ENCODE results near the gene NPIPB9. TPM values are rescaled to one million over a fixed set of nuclear protein-coding genes. Genes with fewer than 3 reads are reported as not detected.
"Not testable (repeated sequence)": the region's sequence is repeated elsewhere in the genome, so short reads cannot be mapped to it uniquely, and the experiment has no call there.

Gene NPIPB9
- polyA plus RNA-seq (2014; cell fraction: cytosol; rRNA removed) = 0.33 TPM in 1 of 2 replicates, not detected in the other
- polyA plus RNA-seq (2014; cell fraction: nucleus; rRNA removed) = 0.58 and 2.0 TPM in 2 replicates

DNA sequence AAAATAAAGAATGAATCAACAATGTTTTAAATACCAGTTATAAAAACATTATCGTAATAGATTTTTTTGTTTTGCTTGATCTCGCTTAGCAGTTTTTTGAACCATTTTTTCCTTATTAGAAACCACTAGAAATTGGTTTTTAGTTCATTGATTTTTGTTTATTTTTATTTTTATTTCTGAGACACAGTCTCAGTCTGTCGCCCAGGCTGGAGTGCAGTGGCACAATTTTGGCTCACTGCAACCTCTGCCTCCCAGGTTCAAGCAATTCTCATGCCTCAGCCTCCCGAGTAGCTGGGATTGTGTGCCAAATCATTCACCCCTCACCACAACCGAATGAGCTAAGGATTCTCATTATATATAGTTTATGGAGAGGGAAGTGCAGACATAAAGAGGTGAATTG lies at the start of gene NPIPB9:
TSS of gene NPIPB9 (plus strand) at position 301 of the 400 bp plus-strand sequence.
- DNase-seq (ENCODE audit: low spot score) = not testable (repeated sequence)

DNA sequence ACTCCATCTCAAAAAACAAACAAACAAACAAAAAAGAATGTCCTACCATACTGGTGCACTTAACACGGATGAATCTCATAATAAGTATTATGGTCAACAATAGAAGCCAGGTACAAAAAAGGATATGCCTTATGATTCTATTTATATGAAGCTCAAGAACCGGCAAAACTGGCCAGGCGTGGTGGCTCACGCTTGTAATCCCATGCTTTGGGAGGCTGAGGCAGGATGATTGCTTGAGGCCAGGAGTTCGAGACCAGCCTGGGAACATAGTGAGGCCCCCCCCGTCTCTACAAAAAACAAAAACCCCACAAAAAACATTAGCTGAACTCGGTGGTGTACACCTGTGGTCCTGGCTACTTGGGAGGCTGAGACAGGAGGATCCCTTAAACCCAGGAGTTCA lies 47.3 kb upstream of the NPIPB9 start:
- not testable (repeated sequence) for DNase-seq (ENCODE audit: low spot score)

DNA sequence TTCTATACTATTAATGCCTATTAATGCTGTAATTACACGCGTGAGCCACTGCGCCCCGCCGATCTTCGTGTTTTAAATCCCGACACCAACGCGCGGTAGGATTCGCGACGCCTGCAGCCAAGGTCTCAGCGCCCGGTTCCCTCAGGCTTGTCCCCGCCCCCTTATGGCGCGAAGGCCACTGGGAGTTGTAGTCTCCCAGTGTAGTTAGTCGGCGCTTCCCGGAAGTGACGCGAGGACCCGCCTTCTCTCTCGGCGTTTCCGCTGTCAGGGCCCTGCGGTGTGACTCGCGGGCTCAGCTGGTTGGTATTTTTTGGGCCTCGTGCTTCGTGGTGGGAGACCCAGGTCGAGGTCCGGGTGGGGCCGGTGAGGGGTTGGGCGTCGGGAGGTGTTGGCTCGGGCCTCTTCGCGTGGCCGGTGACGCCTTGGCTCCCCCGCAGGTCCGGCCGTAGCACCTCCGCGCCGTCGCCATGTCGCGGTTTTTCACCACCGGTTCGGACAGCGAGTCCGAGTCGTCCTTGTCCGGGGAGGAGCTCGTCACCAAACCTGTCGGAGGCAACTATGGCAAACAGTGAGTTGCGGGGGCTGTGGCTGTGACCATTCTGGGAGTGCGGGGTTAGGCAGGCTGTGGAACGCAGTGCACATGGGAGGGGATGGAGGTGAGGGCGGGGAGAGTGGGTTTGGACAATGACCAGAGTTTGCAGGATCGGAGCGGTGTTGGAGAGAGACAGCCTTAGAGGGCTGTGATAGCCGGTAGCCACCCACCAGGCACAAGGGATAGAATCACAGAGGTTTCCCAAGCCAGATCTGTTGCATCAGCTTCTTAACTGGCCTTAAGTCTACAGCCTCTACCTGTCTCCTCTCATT lies 40.1 kb upstream of the NPIPB9 start, which contains the start of gene EIF3C:
TSS of gene EIF3C (plus strand) at position 245 of the 864 bp plus-strand sequence. CDS start at position 468, 223 bp downstream.
- DNase-seq (ENCODE audit: low spot score) = not testable (repeated sequence)

DNA sequence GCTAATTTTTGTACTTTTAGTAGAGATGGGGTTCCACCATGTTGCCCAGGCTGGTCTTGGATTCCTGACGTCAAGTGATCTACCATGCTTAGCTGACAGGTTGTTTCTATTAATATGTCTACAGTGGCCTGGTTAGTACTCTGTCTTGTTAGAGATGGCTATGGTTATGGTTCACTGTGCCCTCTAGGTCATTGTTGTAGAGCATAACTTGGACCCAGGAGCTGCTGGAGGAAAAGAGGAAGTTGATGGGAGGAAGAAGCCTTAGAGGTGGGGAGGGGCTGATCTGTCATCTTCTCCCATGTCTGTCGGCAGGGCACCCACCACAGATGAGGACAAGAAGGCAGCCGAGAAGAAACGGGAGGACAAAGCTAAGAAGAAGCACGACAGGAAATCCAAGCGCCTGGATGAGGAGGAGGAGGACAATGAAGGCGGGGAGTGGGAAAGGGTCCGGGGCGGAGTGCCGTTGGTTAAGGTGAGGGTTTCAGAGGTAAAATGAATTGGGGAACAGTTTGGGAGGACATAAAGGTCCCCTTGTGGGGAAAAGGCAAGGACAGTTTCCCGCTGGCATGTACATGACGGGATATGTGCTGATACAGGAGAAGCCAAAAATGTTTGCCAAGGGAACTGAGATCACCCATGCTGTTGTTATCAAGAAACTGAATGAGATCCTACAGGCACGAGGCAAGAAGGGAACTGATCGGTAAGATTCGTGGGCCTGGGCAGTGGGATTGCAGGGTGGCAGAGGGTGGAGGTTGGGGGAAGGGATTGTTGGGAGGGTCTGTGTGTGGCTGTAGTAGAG lies 28.5 kb upstream of the NPIPB9 start:
- not testable (repeated sequence) for DNase-seq (ENCODE audit: low spot score)

DNA sequence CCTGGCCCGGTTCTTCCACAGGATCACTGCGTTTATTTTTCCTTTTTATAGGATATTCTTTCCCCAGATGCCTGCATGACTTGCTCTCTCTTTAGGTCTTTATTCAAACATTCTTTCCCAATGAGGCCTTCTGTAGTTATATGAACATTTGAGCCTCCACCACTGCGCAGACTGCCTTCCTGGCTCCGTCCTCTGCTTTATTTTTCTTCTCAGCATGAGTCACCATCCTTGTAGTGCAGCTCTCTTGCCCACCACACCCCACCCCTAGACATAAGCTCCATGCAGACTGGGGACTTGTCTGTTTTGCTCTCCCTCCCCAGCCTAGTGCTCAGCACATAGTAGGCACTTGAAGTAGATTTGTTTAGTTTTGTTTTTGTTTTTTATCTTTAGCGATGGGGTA lies 20.3 kb upstream of the NPIPB9 start:
- not testable (repeated sequence) for DNase-seq (ENCODE audit: low spot score)

DNA sequence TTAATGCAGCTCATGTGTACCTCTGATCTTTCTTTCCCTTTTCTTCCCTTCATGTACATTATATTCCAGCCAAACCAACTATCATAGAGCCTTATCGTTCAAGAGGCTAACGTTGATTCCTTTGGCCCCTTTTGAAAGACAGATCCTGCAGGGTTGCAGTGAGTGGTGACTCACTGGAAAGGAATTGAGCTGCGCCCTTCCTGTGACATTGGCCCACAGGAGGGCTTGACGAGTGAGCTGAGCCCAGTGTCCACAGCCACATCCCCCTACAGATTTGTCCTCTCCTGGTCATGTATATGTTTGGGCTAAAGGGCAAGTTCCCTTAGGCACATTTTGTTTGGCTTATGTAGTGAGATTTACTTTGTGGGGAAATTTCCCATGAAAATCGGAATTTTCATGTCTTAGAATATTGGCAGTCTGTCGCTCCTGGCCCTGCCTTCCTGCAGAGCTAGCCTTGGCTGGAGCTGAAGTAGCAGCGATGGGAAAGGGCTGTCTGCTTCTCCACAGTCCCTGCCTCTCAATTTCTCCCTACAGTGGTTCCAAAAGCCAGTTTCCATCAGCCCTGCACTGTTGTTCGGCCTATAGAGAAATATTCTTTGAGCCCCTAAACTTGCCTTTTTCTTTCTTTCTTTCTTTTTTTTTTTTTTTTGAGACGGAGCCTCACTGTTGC lies 19.0 kb upstream of the NPIPB9 start:
- not testable (repeated sequence) for DNase-seq (ENCODE audit: low spot score)

DNA sequence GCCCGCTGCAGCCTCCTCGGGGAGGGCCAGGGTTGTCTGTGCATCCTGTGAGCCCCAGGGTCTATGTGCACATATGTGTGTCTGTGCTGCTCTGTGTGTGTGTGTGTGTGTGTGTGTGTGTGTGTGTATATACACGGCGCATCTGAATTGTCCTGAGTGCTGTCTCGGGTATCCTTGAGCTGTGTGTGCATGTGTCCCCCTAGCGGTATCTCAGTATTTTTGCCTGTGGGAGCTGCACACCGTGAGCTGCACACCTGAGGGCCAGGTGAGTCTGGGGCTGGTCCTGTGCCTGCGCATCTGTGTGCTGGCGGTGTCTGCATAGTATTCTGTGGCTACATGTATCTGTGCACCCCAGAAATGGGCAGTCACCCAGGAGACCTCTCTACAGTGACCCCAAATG lies 11.8 kb upstream of the NPIPB9 start:
- not testable (repeated sequence) for DNase-seq (ENCODE audit: low spot score)

DNA sequence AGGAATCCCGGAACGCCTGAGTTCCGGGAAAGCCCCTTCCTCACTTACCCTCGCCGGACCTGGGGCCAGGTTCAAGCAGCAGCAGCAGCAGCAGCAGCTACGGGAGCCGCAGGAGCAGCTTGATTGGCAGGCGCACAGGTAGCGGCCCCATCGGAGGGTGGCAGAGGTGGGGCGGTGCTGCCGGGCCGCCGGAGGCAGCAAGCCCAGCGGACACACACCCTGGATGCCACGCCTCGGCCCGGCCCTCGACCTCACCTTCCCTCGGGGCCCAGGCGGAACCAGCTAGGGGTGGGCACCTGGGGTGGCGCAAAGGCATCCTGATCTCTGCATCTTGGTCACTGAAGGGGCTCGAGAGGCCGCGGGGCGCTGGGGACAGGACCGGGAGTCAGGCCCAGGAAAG lies 11.0 kb upstream of the NPIPB9 start:
- DNase-seq (ENCODE audit: low spot score) = not testable (repeated sequence)

DNA sequence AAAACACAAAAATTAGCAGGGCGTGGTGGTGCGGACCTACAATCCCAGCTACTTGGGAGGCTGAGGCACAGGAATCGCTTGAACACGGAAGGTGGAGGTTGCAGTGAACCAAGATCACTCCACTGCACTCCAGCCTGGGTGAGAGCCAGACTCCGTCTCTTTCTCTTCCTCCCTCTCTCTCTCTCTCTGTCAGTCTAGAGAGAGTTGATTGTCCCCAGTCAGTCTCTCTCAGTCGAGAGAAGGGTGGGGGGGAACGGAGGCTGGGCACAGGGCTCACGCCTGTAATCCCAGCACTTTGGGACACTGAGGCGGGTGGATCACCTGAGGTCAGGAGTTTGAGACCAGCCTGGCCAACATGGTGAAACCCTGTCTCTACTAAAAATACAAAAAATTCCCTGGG lies 10.3 kb upstream of the NPIPB9 start:
- peak; percentile 0 for DNase-seq (ENCODE audit: low spot score)

DNA sequence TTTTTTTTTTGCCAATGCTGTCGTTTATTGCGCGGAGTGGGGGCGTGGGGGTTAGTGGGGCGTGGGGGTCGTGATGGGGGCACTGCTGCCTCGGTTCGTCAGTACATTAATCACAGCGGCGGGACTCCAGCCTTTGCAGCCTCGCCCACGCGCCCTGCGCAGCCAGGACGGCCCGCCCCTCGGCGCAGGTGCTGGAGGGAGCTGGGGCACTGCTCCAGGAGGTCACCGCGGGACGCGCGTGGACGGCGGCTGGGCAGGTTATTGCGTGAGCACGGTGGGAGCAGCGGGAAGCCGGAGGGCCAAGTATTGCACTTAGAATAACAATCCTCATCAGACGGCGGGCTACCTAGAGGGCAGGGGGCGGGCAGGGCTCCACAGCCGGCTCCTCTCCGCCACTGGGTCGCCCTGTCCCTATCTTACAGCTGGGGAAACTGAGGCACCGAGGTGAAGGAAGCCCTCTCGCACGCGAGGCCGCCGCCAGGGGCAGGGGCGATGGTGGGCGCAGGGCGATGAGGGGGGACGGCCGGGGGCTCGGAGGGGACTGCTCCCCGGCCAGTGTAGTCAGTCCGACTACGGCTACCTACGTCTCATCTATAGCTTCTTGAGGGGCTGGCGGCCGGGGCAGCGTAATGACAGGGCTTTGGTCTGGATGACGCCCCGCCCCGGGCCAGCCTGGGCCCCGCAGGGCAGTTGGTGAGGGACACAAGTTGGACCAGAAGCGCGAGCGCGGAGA lies 4.8 kb upstream of the NPIPB9 start:
- DNase-seq (ENCODE audit: low spot score) = peak; percentile 0

DNA sequence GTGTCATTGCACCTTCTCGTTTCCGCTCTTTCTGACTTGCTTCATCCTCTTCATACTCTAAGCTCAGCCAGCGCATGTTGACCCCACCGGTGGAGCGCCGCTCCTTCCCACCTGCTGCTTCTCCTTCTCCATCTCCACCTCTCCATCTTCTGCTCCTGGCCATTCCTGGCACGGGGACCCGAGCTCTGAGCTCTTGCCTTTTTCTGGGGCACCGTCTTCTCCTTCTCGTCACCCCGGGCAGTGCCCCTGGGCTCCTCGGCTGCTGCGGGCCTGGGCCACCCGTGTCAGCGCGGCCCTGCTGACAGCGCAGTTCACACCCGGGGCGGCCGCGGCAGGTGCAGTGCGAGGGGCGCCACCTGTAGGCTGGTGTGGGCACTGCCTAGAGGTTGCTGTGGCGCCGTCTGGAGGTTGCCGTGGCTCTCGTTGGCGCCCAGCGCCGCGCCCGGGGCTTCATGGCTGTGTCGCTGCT lies 1.6 kb upstream of the NPIPB9 start:
- DNase-seq (ENCODE audit: low spot score) = not testable (repeated sequence)

DNA sequence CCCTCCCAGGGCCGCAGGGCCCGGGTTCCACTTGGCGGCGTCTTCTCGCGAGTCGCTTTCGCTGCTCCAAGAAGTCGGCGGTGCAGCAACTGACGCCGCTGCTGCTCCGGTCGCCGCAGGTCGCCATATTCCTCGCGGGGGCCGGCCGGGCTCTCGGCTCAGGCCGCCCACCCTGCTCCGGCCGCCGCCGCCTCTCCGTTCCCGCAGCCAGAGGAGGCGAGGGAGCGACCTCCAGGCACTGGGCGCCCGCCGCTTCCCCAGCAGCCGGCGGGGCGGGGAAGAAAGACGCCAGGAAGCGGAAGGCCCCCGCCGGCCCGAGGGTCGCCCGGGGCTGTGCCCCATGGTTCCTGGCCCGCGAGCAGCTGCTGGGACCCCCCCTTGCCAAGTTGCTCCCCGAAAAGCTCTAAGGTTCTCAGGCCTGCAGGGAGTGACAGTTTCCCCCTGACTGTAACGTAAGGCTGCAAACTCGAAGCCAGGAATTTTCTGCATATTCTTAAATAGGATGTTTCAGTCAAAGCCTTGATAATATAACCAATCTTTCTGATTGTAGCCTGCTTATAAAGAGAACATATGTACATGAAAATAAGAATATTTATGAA lies 1.0 kb upstream of the NPIPB9 start:
- not testable (repeated sequence) for DNase-seq (ENCODE audit: low spot score)

DNA sequence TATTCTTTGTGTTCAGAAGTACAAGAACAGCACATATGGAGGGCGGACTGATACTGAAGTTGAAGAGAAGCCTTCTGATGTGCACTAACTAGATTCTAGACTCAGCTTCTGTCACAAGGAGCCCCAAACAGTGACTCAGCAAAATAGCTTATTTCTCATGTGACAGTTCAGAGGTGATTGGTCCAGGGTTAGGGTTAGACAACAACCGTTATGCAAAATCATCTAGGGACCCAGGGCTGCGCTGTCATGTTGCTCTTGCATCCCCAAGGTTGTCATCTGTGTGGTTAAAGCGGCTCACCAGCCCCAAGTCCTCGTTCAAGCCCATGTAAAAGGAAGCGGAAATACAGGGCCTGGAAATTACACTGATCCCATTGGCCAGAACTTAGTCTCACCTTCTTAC lies 30.1 kb downstream of the NPIPB9 start:
- not testable (repeated sequence) for DNase-seq (ENCODE audit: low spot score)

DNA sequence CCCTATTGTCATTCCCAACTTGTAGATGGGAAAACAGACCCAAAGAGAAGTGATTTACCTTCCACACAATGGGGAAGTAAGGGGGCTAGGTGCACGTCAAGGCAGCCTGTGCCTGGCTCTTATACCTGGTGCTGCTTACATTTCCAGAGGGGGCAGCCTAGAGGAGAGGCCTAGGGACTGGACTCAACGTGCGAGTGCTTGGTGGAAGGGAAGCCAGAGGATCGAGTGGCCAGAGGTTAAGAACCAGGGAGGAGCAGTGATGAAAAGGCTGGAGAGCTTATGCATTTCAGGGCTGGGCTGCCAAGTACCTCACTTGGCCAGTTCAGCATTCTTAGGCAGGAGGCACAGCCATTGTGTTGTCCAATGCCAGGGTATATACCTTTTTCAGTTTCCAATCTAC lies 30.8 kb downstream of the NPIPB9 start:
- DNase-seq (ENCODE audit: low spot score) = not testable (repeated sequence)

DNA sequence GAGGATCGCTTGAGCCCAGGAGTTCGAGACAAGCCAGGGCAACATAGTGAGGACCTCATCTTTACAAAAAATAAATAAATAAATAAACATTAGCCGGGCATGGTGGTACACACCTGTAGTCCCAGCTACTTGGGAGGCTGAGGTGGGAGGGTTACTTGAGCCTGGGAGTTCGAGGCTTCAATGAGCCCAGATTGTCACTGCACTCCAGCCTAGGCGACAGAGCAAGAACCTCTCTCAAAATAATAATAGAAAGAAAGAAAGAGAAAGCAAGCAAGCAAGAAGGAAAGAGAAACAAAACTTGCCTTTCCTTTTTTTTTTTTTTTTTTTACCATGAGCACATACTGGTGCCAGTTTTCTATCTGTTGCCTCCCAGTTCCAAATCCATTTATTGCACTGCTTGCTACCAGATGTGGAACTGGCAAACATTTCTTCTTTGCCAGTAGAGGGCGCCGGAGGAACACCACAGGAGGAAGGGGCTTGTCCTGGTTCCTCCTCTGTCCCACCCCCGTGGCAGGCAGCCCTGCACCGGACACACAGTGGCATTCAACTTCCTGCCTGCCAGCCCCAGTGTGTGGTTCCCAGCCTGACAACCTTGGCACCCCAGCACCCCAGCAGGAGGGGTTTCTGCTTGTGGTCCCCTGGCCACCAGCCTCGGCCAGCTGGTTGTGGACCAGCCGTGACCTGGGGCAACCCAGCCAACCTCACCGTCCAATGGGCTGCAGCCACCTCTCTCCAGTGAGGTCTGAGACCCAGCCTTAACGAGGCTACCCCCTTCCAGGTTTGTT lies 50.8 kb downstream of the NPIPB9 start:
- DNase-seq (ENCODE audit: low spot score) = peak; percentile 59

DNA sequence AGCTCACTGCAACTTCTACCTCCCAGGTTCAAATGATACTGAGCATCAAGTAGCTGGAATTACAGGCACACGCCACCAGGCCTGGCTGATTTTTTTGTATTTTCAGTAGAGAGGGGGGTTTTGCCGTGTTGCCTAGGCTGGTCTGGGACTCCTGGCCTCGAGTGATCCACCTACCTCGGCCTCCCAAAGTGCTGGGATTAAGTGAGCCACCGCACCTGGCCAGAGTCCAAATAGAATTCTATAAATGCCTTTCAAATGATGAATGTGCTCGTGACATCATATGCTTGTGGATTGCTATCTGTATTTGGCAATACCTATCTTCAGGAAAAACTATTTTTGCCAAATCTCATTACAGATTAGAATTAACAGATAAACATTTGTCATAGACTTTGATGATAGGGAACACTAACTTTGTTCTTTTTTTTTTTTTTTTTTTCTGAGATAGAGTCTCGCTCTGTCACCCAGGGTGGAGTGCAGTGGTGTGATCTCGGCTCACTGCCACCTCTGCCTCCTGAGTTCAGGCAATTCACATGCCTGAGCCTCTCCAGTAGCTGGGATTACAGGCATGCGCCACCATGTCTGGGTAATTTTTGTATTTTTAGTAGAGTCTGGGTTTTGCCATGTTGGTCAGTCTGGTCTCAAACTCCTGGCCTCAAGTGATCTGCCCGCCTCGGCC lies 56.0 kb downstream of the NPIPB9 start:
- DNase-seq (ENCODE audit: low spot score) = not testable (repeated sequence)

DNA sequence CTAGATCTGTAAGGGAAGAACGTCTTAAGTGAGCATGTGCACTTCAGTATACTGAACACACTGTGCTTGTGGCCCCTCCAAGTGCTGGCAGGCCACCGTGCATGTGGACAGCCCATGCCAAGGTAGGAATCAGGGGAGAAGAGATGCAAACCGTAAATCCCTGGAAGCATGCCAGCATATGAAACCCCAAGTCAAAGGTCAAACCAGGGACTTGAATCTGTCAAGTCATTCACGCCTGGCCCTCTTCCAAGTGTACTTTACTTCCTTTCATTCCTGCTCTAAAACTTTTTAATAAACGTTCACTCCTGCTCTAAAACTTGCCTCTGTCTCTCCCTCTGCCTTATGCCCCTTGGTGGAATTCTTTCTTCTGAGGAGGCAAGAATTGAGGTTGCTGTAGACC lies 68.4 kb downstream of the NPIPB9 start:
- no peak for DNase-seq (ENCODE audit: low spot score)

DNA sequence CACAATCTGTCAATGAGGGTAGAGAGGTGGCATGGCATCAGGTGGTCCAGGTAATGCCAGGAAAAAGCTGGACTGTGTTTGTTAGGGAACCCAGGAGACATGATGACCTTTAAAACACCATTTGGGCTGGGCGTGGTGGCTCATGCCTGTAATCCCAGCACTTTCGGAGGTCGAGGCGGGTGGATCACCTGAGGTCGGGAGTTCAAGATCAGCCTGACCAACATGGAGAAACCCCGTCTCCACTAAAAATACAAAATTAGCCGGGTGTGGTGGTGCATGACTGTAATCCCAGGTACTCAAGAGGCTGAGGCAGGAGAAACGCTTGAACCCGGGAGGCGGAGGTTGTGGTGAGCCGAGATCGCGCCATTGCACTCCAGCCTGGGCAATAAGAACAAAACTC lies 69.0 kb downstream of the NPIPB9 start:
- DNase-seq (ENCODE audit: low spot score) = not testable (repeated sequence)
